Kidney glomerular epithelial cell (primary cell): ENCODE data around the gene SEMA3E.
"Not testable (repeated sequence)": the region's sequence is repeated elsewhere in the genome, so short reads cannot be mapped to it uniquely, and the experiment has no call there.

Experiments used
- DNase-seq: peaks from one replicate; lab custom pipeline; 2025; lab: John Stamatoyannopoulos, UW

The SEMA3E gene

DNA sequence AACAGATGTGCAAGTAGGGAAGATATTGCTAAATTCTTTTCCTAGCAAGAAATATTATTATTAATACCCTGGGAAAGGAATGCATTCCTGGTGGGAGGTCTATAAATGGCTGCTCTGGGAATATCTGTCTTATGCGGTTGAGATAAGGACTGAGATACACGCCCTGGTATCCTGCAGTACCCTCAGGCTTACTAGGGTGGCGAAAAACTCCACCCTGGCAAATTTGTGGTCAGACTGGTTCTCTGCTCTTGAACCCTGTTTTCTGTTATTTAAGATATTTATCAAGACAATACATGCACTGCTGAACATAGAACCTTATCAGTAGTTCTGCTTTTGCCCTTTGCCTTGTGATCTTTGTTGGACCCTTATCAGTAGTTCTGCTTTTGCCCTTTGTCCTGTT, 96.4 kb downstream of the SEMA3E start:
- DNase-seq = not testable (repeated sequence)

- DNase-seq = peak; percentile 28
Observed at GRCh38 chr7:83550100-83550499, 98.8 kb downstream of the SEMA3E start.

- DNase-seq = no peak
Observed at GRCh38 chr7:83548250-83548649, 100.7 kb downstream of the SEMA3E start.

- peak; percentile 83 for DNase-seq
Observed at GRCh38 chr7:83547526-83547925, 101.4 kb downstream of the SEMA3E start.

DNA sequence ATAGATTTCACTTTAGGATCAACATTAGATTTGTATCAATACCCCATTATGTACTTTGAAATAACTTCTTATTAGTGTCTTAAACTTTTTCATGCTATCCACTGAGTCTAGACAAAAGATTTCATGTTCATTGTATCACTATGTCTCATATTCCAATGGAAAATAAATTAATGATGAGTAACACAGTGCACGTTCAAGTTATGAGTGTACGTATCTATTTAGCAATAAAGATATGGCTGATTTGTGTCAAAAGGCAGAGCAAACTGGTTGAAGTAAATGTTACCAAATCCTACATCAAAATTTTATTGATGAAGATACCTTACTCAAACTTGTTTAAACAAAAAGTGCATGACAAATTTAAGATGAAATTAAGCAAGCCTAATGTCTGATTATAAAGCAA, 102.4 kb downstream of the SEMA3E start:
- DNase-seq = no peak

DNA sequence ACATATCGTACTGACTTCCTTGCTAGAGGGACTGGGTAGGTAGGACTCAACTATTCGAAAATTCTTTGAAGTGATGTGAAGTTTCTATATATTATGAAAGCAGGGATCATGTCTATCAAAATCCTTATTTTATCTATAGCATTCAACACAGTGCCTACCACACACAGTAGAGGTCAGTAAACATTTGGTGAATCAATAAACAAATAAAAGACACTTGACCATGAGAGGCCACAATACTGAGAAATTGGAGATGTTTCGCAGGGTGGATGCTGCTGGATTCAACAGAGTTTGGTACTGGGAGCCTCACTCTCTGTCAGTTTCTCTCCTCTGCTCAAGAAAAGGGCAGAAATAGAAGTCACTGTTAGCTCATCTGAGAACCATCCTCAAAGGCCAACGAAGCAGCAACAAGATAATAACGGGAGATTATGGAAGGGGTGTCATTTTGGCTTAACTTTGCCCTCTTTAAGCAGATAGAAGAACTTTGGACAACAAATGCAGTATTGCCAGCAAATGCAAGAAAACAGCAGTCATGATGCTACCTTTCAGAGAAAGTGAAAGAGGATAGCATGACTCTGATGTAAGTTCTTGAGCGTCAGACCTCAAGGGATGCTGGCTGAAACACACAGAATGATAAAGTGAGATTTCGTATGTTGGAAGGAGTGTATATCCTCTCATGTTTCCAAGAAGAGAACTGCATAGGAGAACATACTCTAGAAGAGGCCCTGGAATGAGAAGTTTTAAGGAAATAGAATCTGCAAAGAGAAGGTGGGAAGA, 107.6 kb downstream of the SEMA3E start:
- no peak for DNase-seq

DNA sequence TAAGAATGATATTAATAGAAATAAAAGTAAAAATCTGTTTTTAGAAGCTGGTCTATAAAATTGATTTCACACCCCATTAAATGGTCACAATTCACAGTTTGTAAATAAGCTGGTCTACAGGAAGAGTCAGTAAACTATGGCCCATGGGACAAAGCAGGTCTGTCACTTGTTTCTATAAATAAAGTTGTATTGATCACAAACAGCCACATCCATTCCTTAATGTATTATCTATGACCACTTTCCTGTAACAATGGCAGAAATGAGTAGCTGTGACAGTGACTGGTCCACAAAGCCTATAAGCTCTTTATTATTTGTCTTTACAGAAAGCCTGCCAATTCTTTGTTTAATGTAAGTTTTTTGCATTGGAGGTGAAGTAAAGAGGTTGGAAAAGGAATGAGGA, 114.5 kb downstream of the SEMA3E start:
- DNase-seq = no peak

- DNase-seq = peak; percentile 33
Observed at GRCh38 chr7:83532219-83532618, 116.7 kb downstream of the SEMA3E start.

DNA sequence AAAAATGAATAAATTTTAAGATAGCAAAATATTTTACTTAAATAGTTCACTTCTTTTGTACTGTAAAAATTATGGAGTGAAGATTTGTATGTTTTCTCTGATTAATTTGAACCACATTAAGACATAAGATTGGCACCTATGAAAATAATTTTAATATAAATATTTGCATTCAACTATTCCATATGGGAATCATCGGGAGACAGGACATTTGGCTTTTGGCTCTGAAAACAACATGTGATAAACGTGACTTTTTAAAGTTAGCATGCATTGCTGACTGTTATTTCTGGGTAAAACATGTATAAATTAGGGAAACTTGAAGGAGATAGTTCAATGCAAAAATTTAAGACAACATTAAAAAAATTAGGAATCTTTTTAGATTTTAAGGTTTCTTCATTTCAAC, 117.2 kb downstream of the SEMA3E start:
- DNase-seq = no peak

DNA sequence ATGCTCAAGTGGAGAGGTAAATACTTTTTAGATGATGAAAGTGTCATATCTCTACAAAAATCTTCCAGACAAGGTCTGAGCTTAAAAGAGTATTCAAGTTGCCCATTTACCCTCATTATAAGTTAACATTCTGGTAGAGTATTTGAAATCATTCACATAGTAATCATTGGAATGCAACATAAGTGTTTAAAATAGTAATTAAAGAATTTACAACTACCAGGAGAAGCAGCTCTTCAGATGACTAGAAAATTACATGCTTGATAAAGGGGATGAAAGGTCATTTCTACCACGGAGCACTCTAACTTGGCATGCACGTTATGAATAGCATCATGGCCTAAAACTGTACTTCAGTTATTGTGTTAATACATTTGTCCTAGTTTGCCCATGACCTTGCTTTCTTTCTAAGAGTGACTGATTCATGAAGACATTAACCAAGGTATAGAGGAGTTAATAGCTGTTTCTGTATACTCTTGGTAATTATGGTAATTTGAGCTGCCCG, 120.0 kb downstream of the SEMA3E start:
- no peak for DNase-seq

- peak; percentile 61 for DNase-seq
Observed at GRCh38 chr7:83524277-83525075, 124.5 kb downstream of the SEMA3E start.

GRCh38 chr7:83520726-83521125, 128.2 kb downstream of the SEMA3E start:
- no peak for DNase-seq

DNA sequence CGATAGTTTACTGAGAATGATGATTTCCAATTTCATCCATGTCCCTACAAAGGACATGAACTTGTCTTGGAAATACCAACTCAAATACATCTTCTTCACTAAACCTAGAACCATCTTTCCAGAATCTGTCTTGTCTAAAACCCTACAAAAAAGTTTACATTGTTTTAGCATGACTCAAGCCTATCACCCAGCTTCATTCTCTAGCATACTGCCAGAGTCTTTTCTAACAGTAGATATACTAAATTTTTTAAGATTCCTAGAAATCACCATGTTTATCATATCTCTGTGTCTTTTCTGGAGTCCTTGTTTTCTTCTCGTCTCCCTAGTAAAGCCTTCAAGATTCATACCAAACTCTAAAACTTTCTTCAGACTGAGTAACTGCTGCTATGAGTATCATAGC, 129.7 kb downstream of the SEMA3E start:
- DNase-seq = no peak

GRCh38 chr7:83517035-83517700, 131.8 kb downstream of the SEMA3E start:
- peak; percentile 48 for DNase-seq

DNA sequence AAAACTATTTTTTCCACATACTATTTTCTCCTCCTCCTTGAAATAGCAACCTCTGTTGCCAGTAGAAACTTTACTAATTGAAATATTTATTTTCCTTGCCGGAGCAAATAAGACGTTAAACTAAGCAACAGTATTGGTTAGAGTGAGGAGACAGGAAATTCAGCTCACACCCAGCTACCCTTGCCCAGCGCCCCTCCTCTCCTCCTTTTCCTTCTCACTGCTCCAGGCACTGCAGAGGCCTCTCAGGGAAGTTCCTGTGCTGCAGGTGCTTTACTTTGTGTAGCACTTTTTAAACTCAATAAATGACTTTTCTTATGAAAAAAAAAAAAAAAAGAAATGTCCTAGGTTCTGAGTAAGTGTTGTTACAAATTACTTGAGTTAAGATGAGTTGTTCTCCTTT, 134.0 kb downstream of the SEMA3E start:
- no peak for DNase-seq

GRCh38 chr7:83509255-83510021, 139.5 kb downstream of the SEMA3E start:
- DNase-seq = no peak

- no peak for DNase-seq
Observed at GRCh38 chr7:83504330-83504729, 144.6 kb downstream of the SEMA3E start.

GRCh38 chr7:83502636-83503035, 146.3 kb downstream of the SEMA3E start:
- DNase-seq = no peak

- DNase-seq = no peak
Observed at GRCh38 chr7:83494683-83495082, 154.3 kb downstream of the SEMA3E start.

DNA sequence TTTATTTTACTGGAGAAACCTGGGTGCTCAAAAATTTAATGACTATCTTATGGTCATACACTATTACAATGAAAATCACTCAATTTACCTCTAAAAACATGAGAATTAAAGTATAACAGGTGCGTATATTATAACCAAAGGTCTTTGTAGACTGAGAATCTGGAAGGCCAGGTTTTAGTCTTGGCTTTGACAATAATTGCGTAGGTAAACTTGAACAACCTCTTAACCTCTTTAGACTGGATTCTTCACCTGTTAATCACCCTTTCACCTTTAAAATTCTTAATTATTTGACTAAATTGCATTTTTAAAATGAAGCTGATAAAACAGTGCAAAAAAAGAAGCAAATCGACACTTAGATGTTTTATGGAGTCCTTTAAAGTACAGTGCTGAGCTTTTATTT, 156.1 kb downstream of the SEMA3E start:
- DNase-seq = no peak

- DNase-seq = no peak
Observed at GRCh38 chr7:83487801-83488200, 161.1 kb downstream of the SEMA3E start.

GRCh38 chr7:83486957-83487356, 162.0 kb downstream of the SEMA3E start:
- DNase-seq = no peak
